ENCODE data around the gene MARCO. TPM values are rescaled to one million over a fixed set of nuclear protein-coding genes. Genes with fewer than 3 reads are reported as not detected.

The MARCO gene
- total RNA-seq, 1 experiment from 2014 or later = 0.26 TPM

DNA sequence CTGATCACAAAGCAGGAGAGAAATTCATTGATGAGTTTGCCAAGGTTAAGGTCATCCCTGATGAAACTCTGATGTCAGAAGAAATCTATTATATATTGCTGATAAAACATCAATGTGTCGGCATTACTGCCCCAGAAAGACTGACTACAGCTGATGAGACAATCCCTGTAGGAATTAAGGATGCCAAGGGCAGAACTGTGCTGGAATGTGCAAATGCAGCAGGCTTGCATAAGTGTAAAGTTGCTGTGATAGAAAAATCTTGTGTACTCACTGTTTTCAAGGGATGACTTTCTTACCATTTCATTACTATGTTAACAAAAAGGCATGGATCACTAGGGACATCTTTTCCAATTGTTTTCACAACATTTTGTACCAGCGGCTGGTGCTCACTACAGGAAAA is 19.7 kb upstream of the MARCO start:
- no peaks in the 10 kb centered on the region for H3K36me3 ChIP-seq (ENCODE audit: control insufficient read depth, insufficient read depth, low read length)
- ATAC-seq = no peak
- in situ Hi-C loops (cut with HindIII; ENCODE audit: low pct_unique_long_range_greater_than_20kb, low sequenced_read_pairs) (no loop called here), intact Hi-C loops (cut with micrococcal nuclease; ENCODE audit: unreplicated experiment) (no loop called here)
- no peaks in the 10 kb centered on the region for H3K4me1 ChIP-seq (ENCODE audit: control insufficient read depth, insufficient read depth, low read length)
- CTCF ChIA-PET = no interaction called here
- peaks cover 8% of the 10 kb centered on the region for H3K27me3 ChIP-seq (ENCODE audit: control insufficient read depth, insufficient read depth, low read length)
- no peak for DNase-seq (ENCODE audit: low read depth, low spot score)
- BruUV-seq (replicated peaks) = no TSS peak
- TF ChIP-seq TCF7L2 (IDR thresholded peaks at IDR 0.05; ENCODE audit: low read depth, low read length) = no peak
- TF ChIP-seq, protein P1, sequence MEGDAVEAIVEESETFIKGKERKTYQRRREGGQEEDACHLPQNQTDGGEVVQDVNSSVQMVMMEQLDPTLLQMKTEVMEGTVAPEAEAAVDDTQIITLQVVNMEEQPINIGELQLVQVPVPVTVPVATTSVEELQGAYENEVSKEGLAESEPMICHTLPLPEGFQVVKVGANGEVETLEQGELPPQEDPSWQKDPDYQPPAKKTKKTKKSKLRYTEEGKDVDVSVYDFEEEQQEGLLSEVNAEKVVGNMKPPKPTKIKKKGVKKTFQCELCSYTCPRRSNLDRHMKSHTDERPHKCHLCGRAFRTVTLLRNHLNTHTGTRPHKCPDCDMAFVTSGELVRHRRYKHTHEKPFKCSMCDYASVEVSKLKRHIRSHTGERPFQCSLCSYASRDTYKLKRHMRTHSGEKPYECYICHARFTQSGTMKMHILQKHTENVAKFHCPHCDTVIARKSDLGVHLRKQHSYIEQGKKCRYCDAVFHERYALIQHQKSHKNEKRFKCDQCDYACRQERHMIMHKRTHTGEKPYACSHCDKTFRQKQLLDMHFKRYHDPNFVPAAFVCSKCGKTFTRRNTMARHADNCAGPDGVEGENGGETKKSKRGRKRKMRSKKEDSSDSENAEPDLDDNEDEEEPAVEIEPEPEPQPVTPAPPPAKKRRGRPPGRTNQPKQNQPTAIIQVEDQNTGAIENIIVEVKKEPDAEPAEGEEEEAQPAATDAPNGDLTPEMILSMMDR (IDR thresholded peaks at IDR 0.05) = no peak
- no peak overlapping the region for H3K27ac ChIP-seq (ENCODE audit: low read length)
- POLR2A ChIA-PET = interaction anchor here (0.6 kb wide), 1 partner anchor 148 kb away, joined by 3 read pairs; no protein-coding TSS in a partner anchor
- no peak overlapping the region for H3K4me3 ChIP-seq (ENCODE audit: low read depth in 2 of 2, low read length in 2 of 2)
- no peaks in the 10 kb centered on the region for H3K9me3 ChIP-seq (ENCODE audit: control insufficient read depth, insufficient read depth, low read depth, low read length)

DNA sequence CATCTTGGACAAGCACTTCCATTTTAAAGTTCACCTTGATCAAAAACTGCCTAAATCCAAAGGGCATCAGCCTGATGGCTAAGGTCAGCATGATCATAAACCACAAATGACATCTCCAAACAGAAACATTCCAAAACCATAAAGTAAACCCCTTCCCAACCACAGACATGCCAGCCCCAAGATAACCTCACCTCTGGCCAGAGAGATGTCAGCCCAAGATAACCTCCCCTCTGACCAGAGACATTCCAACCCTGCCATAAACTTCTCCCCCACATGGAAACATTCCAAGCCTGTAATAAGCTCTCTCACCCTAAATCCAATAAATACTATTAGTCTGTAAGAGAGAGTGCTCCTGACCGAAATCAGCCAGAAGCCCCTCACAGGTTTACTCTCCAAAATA is 18.6 kb upstream of the MARCO start:
- DNase-seq (ENCODE audit: low read depth, low spot score) = no peak
- no peak for ATAC-seq
- CTCF ChIA-PET = no interaction called here
- in situ Hi-C loops (cut with HindIII; ENCODE audit: low pct_unique_long_range_greater_than_20kb, low sequenced_read_pairs) (no loop called here), intact Hi-C loops (cut with micrococcal nuclease; ENCODE audit: unreplicated experiment) (no loop called here)
- BruUV-seq (replicated peaks) = no TSS peak
- POLR2A ChIA-PET = no interaction called here
- Histone ChIP-seq H3K4me3 (ENCODE audit: low read depth in 2 of 2, low read length in 2 of 2) (no peak overlapping the region), H3K36me3 (ENCODE audit: control insufficient read depth, insufficient read depth, low read length) (no peaks in the 10 kb centered on the region), H3K27me3 (ENCODE audit: control insufficient read depth, insufficient read depth, low read length) (peaks cover 8% of the 10 kb centered on the region), H3K9me3 (ENCODE audit: control insufficient read depth, insufficient read depth, low read depth, low read length) (no peaks in the 10 kb centered on the region), H3K27ac (ENCODE audit: low read length) (no peak overlapping the region), H3K4me1 (ENCODE audit: control insufficient read depth, insufficient read depth, low read length) (no peaks in the 10 kb centered on the region)
- TF ChIP-seq POLR2AphosphoS5 (IDR thresholded peaks at IDR 0.05; ENCODE audit: low read depth, low read length) (no peak), TCF7L2 (IDR thresholded peaks at IDR 0.05; ENCODE audit: low read depth, low read length) (no peak), SIN3A (IDR thresholded peaks at IDR 0.05; ENCODE audit: borderline replicate concordance, insufficient read depth, low read depth, low read length) (no peak)
- TF ChIP-seq, protein P2, sequence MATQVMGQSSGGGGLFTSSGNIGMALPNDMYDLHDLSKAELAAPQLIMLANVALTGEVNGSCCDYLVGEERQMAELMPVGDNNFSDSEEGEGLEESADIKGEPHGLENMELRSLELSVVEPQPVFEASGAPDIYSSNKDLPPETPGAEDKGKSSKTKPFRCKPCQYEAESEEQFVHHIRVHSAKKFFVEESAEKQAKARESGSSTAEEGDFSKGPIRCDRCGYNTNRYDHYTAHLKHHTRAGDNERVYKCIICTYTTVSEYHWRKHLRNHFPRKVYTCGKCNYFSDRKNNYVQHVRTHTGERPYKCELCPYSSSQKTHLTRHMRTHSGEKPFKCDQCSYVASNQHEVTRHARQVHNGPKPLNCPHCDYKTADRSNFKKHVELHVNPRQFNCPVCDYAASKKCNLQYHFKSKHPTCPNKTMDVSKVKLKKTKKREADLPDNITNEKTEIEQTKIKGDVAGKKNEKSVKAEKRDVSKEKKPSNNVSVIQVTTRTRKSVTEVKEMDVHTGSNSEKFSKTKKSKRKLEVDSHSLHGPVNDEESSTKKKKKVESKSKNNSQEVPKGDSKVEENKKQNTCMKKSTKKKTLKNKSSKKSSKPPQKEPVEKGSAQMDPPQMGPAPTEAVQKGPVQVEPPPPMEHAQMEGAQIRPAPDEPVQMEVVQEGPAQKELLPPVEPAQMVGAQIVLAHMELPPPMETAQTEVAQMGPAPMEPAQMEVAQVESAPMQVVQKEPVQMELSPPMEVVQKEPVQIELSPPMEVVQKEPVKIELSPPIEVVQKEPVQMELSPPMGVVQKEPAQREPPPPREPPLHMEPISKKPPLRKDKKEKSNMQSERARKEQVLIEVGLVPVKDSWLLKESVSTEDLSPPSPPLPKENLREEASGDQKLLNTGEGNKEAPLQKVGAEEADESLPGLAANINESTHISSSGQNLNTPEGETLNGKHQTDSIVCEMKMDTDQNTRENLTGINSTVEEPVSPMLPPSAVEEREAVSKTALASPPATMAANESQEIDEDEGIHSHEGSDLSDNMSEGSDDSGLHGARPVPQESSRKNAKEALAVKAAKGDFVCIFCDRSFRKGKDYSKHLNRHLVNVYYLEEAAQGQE (IDR thresholded peaks at IDR 0.05; ENCODE audit: insufficient read depth in 1 of 2, low read depth in 2 of 2, low read length in 1 of 2) = no peak
- TF ChIP-seq, protein P1 (IDR thresholded peaks at IDR 0.05) = no peak

DNA sequence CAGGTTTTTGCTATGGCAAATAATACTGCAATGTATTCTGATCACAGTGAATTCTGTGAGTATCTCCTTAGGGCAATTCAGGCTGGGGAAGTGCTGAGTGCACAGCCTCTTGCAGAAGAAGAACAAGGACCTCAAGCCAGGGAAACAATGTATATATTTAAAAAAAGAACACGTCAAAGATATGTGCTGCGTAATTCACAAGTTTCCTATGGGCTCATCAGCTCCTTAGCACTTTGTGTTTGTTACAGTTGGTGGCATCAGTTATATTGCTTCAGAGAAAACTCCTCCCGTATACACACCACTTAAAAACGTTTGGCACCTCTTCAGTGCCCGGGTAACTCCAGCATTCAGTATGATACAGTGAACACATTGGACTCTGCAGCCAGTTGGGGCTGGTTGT is 16.5 kb upstream of the MARCO start:
- intact Hi-C loops (cut with micrococcal nuclease; ENCODE audit: unreplicated experiment) = no loop called here

More for the DNA sequence above, 16.5 kb upstream of the MARCO start:
- Histone ChIP-seq H3K27me3 (ENCODE audit: control insufficient read depth, insufficient read depth, low read length) (peaks cover 8% of the 10 kb centered on the region), H3K27ac (ENCODE audit: low read length) (no peak overlapping the region), H3K9me3 (ENCODE audit: control insufficient read depth, insufficient read depth, low read depth, low read length) (no peaks in the 10 kb centered on the region), H3K4me1 (ENCODE audit: control insufficient read depth, insufficient read depth, low read length) (no peaks in the 10 kb centered on the region), H3K36me3 (ENCODE audit: control insufficient read depth, insufficient read depth, low read length) (no peaks in the 10 kb centered on the region), H3K4me3 (ENCODE audit: low read depth in 2 of 2, low read length in 2 of 2) (no peak overlapping the region)
- DNase-seq (ENCODE audit: low read depth, low spot score) = no peak
- BruUV-seq (replicated peaks) = no TSS peak
- ChIA-PET POLR2A (no interaction called here), CTCF (no interaction called here)
- TF ChIP-seq SIN3A (IDR thresholded peaks at IDR 0.05; ENCODE audit: borderline replicate concordance, insufficient read depth, low read depth, low read length) = no peak
- TF ChIP-seq, protein P2 (IDR thresholded peaks at IDR 0.05; ENCODE audit: insufficient read depth in 1 of 2, low read depth in 2 of 2, low read length in 1 of 2) = no peak
- TF ChIP-seq POLR2AphosphoS5 (IDR thresholded peaks at IDR 0.05; ENCODE audit: low read depth, low read length) = no peak
- TF ChIP-seq, protein P1 (IDR thresholded peaks at IDR 0.05) = no peak
- in situ Hi-C loops (cut with HindIII; ENCODE audit: low pct_unique_long_range_greater_than_20kb, low sequenced_read_pairs) = no loop called here
- ATAC-seq = no peak
